Retinal pigment epithelial cell (primary cell): ENCODE data around the gene KRT32.

Source experiments
- DNase-seq: peaks from one replicate; pipeline ENCODE4 v3.0.0-alpha.2; 2010; ENCODE audit warnings: low read depth
- H3K4me3 ChIP-seq: 2 replicates; pipeline ENCODE4 v1.5.1; 2011; ENCODE audit warnings: mild to moderate bottlenecking, low read length, control low read depth, moderate library complexity
- CTCF ChIP-seq: conservative IDR thresholded peaks from 2 replicates; pipeline ENCODE4 v1.5.1; 2011; ENCODE audit warnings: low read depth, low read length, control low read depth, inconsistent platforms

Gene KRT32

GRCh38 chr17:41466988-41467387 lies at the start of gene KRT32:
TSS of gene KRT32 (minus strand) at chr17:41467386. CDS start at chr17:41467325, 61 bp downstream.
- no peak within 1 kb of the TSS for H3K4me3 ChIP-seq
- TF ChIP-seq CTCF: no peak
- DNase-seq: no peak

GRCh38 chr17:41516830-41517283 lies 49.7 kb upstream of the KRT32 start:
- no peak for TF ChIP-seq CTCF
- DNase-seq: no peak
- no peak overlapping the region for H3K4me3 ChIP-seq

GRCh38 chr17:41516147-41516829 lies 49.1 kb upstream of the KRT32 start:
- TF ChIP-seq CTCF: no peak
- H3K4me3 ChIP-seq: no peak overlapping the region
- no peak for DNase-seq

- no peak overlapping the region for H3K4me3 ChIP-seq
- no peak for TF ChIP-seq CTCF
- DNase-seq: no peak
Measured at GRCh38 chr17:41513168-41513547, 46.0 kb upstream of the KRT32 start.

GRCh38 chr17:41512546-41513167 lies 45.5 kb upstream of the KRT32 start:
- no peak for DNase-seq
- no peak for TF ChIP-seq CTCF
- no peak overlapping the region for H3K4me3 ChIP-seq

- no peak for DNase-seq
- H3K4me3 ChIP-seq: no peak overlapping the region
- TF ChIP-seq CTCF: no peak
Measured at GRCh38 chr17:41511716-41512115, 44.5 kb upstream of the KRT32 start.

- no peak for TF ChIP-seq CTCF
- no peak overlapping the region for H3K4me3 ChIP-seq
- no peak for DNase-seq
Measured at GRCh38 chr17:41511116-41511515, 43.9 kb upstream of the KRT32 start.
